ENCODE results near the gene SLC35A2. TPM values are rescaled to one million over a fixed set of nuclear protein-coding genes. Genes with fewer than 3 reads are reported as not detected.
A peak's percentile ranks its signal among the peaks of the same experiment; 100 is the strongest.

Gene SLC35A2
- total RNA-seq, 2 donors from 2014 or later: 30.8 to 32.7 TPM

DNA sequence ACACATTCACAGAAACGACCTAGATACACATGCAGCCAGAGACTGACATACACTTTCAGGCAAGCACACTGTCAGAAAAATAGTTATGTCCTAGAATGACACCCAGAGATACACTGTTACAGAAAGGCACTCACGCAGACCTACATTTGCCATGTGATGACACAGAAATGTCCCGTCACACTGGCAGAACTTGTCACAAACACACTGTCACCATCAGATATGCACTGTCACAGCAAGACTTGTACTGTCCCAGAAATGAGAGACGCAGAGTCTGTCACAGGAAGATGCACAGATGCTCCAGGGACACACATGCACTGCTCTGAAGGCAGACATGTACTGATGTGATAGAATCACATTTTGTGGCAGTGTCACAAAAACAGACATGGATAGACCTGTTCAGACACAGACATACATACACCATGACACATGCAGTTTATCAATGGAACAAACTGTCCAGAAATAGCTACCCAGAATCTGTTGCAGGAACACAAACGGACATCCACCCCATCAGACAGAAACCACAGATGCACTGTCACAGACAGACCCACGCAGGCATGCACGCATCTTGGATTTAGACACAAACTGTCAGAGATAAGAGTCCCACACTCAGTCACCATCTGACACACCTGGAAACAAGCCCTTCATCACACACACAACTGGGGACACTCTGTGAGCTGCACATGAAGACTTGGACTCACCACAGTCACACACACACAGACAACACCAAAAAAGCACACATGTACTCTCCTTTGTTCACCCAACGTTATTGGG is 8.7 kb upstream of the SLC35A2 start:
- Mint-ChIP-seq H3K4me1 (ENCODE audit: low read depth) (peaks cover 68% of the 10 kb centered on the region), H3K27ac (peak overlapping the region; percentile 88), H3K27me3 (ENCODE audit: low read depth) (no peaks in the 10 kb centered on the region), H3K36me3 (ENCODE audit: insufficient read depth in 2 of 2) (peaks cover 43 to 47% of the 10 kb centered on the region in 2 donors), H3K4me3 (peak overlapping the region; percentile 93), H3K9me3 (no peaks in the 10 kb centered on the region)
- DNase-seq (peak in 1 of 2 donors; percentile 53), ATAC-seq (replicated peaks in 1 of 2) (peak; percentile 33 to 34)

DNA sequence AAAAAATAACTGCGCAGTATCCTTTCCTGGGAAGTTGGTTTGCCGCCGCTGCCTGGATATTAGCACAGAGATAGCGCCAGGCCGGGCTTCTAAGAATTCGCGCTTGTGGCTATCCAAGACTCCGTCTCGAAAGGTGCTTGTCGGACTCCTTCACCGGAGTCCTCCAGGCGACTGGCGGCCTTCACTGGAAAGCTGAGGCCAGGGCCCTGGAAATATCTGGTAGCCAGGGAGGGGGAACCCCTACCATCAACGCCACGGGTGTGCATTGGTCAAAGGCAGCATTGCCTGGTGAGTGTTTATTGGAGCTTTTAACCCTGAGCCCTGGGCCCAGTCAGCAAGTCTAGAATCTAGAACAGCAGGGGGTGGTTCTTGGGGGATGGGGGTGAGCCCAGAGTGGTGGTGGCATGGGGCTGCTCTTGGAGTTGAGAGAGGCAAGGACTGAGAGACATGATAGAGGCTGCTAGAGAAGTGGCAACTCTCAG is 8.0 kb upstream of the SLC35A2 start:
- Mint-ChIP-seq H3K4me1 (ENCODE audit: low read depth) (peaks cover 72% of the 10 kb centered on the region), H3K27me3 (ENCODE audit: low read depth) (no peaks in the 10 kb centered on the region), H3K9me3 (no peaks in the 10 kb centered on the region), H3K27ac (peak overlapping the region; percentile 88), H3K36me3 (ENCODE audit: insufficient read depth in 2 of 2) (peaks cover 46 to 51% of the 10 kb centered on the region in 2 donors), H3K4me3 (peak overlapping the region; percentile 93)
- ATAC-seq (replicated peaks in 1 of 2) (peak; percentile 25 to 39), DNase-seq (peak; percentile 56 to 67)

- ATAC-seq (replicated peaks in 1 of 2): peak; percentile 66 to 68
- Mint-ChIP-seq H3K36me3 (ENCODE audit: insufficient read depth in 2 of 2) (peaks cover 45 to 52% of the 10 kb centered on the region in 2 donors), H3K27me3 (ENCODE audit: low read depth) (no peaks in the 10 kb centered on the region), H3K27ac (peak within 1 kb of the TSS; percentile 88), H3K9me3 (no peaks in the 10 kb centered on the region), H3K4me1 (ENCODE audit: low read depth) (peaks cover 72% of the 10 kb centered on the region), H3K4me3 (peak within 1 kb of the TSS; percentile 93)
- DNase-seq: peak; percentile 89 to 93
These were observed 7.3 kb upstream of the SLC35A2 start, which contains the start of gene PIM2 for GRCh38 chrX:48918643-48919340. Gene PIM2 (minus strand): TSS chrX:48919024. CDS start chrX:48918834, 190 bp downstream.

DNA sequence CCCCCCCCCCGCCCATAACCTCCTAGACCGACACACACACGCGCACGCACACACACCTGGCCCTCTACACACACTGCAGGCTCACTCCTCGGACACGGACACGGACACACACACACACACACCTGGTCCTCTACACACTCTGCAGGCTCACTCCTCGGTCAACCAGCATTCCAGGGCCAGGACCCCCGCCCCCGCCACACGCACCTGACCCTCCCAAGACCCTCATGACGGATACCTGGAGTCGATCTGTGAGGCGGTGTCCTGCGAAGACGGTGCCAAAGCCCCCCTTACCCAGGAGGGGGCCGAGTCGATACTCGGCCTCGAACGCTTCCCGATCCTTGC is 6.8 kb upstream of the SLC35A2 start:
- ATAC-seq (replicated peaks in 1 of 2) (no peak), DNase-seq (no peak)
- Mint-ChIP-seq H3K9me3 (no peaks in the 10 kb centered on the region), H3K36me3 (ENCODE audit: insufficient read depth in 2 of 2) (peaks cover 45 to 55% of the 10 kb centered on the region in 2 donors), H3K4me3 (peak overlapping the region; percentile 93), H3K27me3 (ENCODE audit: low read depth) (no peaks in the 10 kb centered on the region), H3K27ac (peak overlapping the region; percentile 88), H3K4me1 (ENCODE audit: low read depth) (peaks cover 72% of the 10 kb centered on the region)

DNA sequence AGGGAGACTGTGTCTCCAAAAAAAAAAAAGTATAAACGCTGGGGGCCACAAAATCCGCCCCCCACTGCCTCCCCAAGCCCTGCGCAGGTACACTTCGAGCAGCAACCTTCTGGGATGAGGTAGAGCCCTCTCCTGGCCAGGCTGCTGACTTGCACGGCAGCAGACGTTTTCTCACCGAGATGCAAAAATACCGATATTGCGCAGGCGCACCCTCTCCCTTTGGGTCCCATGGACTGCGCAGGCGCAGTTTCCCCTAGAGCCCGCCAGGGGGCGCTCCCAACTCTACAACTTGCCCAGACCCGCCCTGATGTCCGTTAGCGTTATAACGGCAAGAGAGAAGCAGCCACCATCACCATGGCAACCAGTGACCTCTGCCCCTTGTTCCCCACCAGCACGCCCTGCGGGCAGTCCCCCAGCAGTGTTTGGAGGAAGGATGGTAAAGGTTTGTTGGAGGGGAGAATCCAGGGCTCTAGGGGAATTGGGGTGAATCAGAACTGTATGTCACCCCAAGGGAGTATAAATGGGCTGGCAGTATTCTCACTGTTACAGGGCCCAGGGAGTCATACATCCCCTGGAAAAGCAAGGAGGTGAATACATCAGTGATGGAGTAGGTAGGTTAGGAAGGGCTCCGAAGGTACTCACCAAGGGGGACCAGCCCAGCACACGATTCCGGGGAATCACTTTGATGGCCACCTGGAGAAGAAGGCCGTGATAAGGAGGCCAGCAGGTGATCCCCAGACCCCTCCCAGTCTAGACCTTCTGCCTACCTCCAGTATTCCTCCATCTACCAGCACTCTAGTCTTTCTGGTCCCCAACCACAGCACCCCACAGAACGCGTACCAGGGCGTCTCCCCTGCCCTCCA is 5.9 kb upstream of the SLC35A2 start:
- Mint-ChIP-seq H3K36me3 (ENCODE audit: insufficient read depth in 2 of 2) (peaks cover 47 to 56% of the 10 kb centered on the region in 2 donors), H3K4me3 (peak overlapping the region; percentile 93), H3K9me3 (no peaks in the 10 kb centered on the region), H3K27me3 (ENCODE audit: low read depth) (no peaks in the 10 kb centered on the region), H3K27ac (peak overlapping the region; percentile 88), H3K4me1 (ENCODE audit: low read depth) (peaks cover 75% of the 10 kb centered on the region)
- ATAC-seq (replicated peaks in 1 of 2) (peak; percentile 33 to 43), DNase-seq (peak; percentile 86 to 90)

DNA sequence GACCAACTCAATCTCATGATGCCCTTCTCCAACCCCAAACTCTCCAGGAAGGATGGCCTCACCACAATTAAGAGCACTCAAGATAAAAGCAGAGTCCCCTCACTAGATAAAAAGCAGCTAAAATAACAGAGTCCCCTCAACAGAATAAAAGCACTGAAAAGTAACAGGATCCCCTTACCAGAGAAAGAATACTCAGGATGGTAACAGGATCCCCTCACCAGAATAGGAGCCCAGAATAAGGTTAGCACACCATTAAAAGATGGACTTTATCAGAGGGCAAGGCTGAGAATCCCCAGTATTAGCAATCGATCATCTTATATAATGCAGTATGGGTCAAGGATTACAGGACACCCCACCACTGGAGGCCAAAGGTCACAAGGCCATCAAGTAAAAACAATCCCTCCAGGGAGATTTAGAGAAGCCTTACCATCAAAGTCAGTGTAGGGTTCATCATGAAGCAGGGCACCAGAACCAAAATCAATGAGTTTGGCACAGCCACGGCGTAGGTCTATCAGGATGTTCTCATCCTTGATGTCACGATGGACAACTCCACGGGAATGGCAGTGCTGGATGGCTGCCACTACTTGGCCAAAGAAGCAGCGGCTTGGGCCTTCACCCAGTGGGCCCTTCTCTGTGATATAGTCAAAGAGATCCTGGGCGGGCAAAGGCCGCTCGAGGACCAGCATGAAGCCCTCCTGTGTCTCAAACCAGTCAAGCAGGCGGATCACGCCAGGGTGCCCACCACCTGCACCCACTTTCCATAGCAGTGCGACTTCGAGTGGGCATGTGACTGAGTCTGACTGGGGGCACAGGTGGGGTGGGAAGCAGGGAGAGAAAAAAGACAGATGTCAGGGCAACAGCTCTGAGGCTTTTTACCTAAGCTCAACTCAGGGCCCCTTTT is 3.4 kb upstream of the SLC35A2 start:
- Mint-ChIP-seq H3K9me3 (no peaks in the 10 kb centered on the region), H3K27me3 (ENCODE audit: low read depth) (no peaks in the 10 kb centered on the region), H3K4me3 (peak overlapping the region; percentile 93), H3K4me1 (ENCODE audit: low read depth) (peaks cover 72% of the 10 kb centered on the region), H3K27ac (peak overlapping the region; percentile 88), H3K36me3 (ENCODE audit: insufficient read depth in 2 of 2) (peaks cover 37 to 56% of the 10 kb centered on the region in 2 donors)
- DNase-seq (no peak), ATAC-seq (replicated peaks in 1 of 2) (no peak)

GRCh38 chrX:48913605-48914366 is 2.3 kb upstream of the SLC35A2 start:
- H3K4me1 Mint-ChIP-seq (ENCODE audit: low read depth): peaks cover 64% of the 10 kb centered on the region
- H3K27ac Mint-ChIP-seq: peak overlapping the region; percentile 88
- no peaks in the 10 kb centered on the region for H3K9me3 Mint-ChIP-seq
- H3K4me3 Mint-ChIP-seq: peak overlapping the region; percentile 93
- DNase-seq: no peak
- peaks cover 33 to 52% of the 10 kb centered on the region in 2 donors for H3K36me3 Mint-ChIP-seq (ENCODE audit: insufficient read depth in 2 of 2)
- no peak for ATAC-seq (replicated peaks in 1 of 2)
- no peaks in the 10 kb centered on the region for H3K27me3 Mint-ChIP-seq (ENCODE audit: low read depth)

- peaks cover 47% of the 10 kb centered on the region for H3K4me1 Mint-ChIP-seq (ENCODE audit: low read depth)
These were observed 477 bp downstream of the SLC35A2 start for GRCh38 chrX:48910926-48911411.

DNA sequence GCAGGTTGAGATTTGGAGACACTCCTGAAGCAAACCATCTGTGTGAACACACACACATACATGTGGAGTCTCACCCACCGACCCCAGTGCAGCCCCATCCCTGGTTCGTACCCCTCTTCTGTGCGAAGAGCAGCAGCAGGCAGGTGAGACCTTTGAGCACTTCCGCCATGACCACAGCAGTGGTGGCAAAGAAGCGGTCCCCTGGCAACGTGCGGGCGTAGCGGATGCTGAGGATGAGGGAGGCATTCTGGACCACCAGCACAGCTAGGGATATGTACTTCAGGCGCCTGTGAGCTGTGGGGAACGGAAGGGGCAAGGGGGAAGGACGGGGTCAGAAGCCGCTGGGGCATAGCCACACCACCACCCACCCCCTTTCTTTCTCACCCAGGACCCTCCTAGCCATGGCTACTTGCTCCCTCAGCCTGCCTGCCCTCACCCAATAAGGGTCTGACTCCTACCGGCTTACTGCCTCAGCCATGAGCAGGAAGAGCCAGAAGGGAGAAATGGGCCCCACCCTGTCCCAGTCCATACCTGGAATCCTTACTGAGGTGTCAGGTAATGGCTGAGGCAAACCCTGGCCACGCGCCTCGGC is 1.6 kb downstream of the SLC35A2 start:
- no peaks in the 10 kb centered on the region for H3K27me3 Mint-ChIP-seq (ENCODE audit: low read depth)
- peaks cover 38% of the 10 kb centered on the region for H3K4me1 Mint-ChIP-seq (ENCODE audit: low read depth)
- no peak for ATAC-seq (replicated peaks in 1 of 2)
- H3K9me3 Mint-ChIP-seq: no peaks in the 10 kb centered on the region
- no peak overlapping the region for H3K27ac Mint-ChIP-seq
- DNase-seq: peak in 1 of 2 donors; percentile 43
- peaks cover 9 to 20% of the 10 kb centered on the region in 2 donors for H3K36me3 Mint-ChIP-seq (ENCODE audit: insufficient read depth in 2 of 2)
- H3K4me3 Mint-ChIP-seq: peak overlapping the region in 1 of 2 donors; percentile 93

More at GRCh38 chrX:48910926-48911411, 477 bp downstream of the SLC35A2 start:
- Mint-ChIP-seq H3K9me3 (no peaks in the 10 kb centered on the region), H3K27ac (peak overlapping the region; percentile 88), H3K27me3 (ENCODE audit: low read depth) (no peaks in the 10 kb centered on the region), H3K4me3 (peak overlapping the region; percentile 93), H3K36me3 (ENCODE audit: insufficient read depth in 2 of 2) (peaks cover 16 to 31% of the 10 kb centered on the region in 2 donors)
- peak in 1 of 2 donors; percentile 33 for DNase-seq
- ATAC-seq (replicated peaks in 1 of 2): peak; percentile 0

DNA sequence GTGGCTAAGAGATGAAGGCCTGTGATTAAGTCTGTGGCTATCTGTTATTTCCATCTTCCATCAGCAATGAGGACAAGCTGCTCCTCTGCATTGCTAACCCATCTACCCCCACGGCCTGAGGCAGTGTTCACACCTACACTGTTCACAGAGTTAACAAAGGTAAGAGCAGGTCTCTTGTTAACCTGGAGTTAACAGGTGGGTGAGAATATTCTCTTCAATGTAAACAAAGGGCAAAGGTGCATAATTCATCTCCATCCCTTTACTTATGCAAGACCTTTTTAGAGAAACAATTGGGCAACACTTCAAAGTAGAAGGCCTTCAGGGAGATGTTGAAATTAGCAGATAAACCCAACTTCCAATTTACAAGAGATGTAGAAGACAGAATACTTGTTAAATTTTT is 2.8 kb downstream of the SLC35A2 start:
- DNase-seq: no peak
- Mint-ChIP-seq H3K27me3 (ENCODE audit: low read depth) (no peaks in the 10 kb centered on the region), H3K4me1 (ENCODE audit: low read depth) (peaks cover 26% of the 10 kb centered on the region), H3K4me3 (peak overlapping the region in 1 of 2 donors; percentile 36), H3K36me3 (ENCODE audit: insufficient read depth in 2 of 2) (peaks cover 4 to 10% of the 10 kb centered on the region in 2 donors), H3K9me3 (no peaks in the 10 kb centered on the region), H3K27ac (peak overlapping the region; percentile 93)
- no peak for ATAC-seq (replicated peaks in 1 of 2)

All from activated T-cell treated with anti-CD3 and anti-CD28 coated beads, Interleukin-2, amount 50 U/mL, for 72 hours (primary cell).